Smooth muscle cell (in vitro differentiated cells): ENCODE measurements around the gene GPX2. TPM values are rescaled to one million over a fixed set of nuclear protein-coding genes. Genes with fewer than 3 reads are reported as not detected.
A peak's percentile ranks its signal among the peaks of the same experiment; 100 is the strongest.

Experiments
- DNase-seq: peaks from one replicate; lab custom pipeline; 2025; ENCODE audit not compliant: unreplicated experiment; lab: John Stamatoyannopoulos, UW
- H2AFZ ChIP-seq: fragments of 200-600 bp; sonication (generic); 2 replicates; pipeline ENCODE4 v1.6.0; 2016; ENCODE audit warnings: antibody characterized with exemption, low read depth, mild to moderate bottlenecking
- H3F3A ChIP-seq: fragments of 200-600 bp; sonication (generic); 2 replicates; pipeline ENCODE4 v1.6.0; 2017; ENCODE audit warnings: antibody characterized with exemption, low read depth
- H3K27ac ChIP-seq: fragments of 200-600 bp; sonication (generic); 2 replicates; pipeline ENCODE4 v1.5.1; 2016; ENCODE audit warnings: low read depth, mild to moderate bottlenecking
- H3K27me3 ChIP-seq: fragments of 200-600 bp; sonication (generic); 2 replicates; pipeline ENCODE4 v1.6.1; 2016; ENCODE audit warnings: low read depth, mild to moderate bottlenecking
- H3K36me3 ChIP-seq: fragments of 200-600 bp; sonication (generic); 2 replicates; pipeline ENCODE4 v1.5.1; 2016; ENCODE audit warnings: low read depth
- H3K4me1 ChIP-seq: fragments of 200-600 bp; sonication (generic); 2 replicates; pipeline ENCODE4 v1.5.1; 2016; ENCODE audit warnings: low read depth
- H3K4me2 ChIP-seq: fragments of 200-600 bp; sonication (generic); 2 replicates; pipeline ENCODE4 v1.6.0; 2016; ENCODE audit warnings: mild to moderate bottlenecking
- H3K4me3 ChIP-seq: fragments of 200-600 bp; sonication (generic); 2 replicates; pipeline ENCODE4 v1.5.1; 2016; ENCODE audit warnings: mild to moderate bottlenecking
- H3K79me2 ChIP-seq: fragments of 200-600 bp; sonication (generic); 2 replicates; pipeline ENCODE4 v1.6.0; 2016; ENCODE audit warnings: low read depth, mild to moderate bottlenecking
- H3K9ac ChIP-seq: fragments of 200-600 bp; sonication (generic); 2 replicates; pipeline ENCODE4 v1.6.0; 2016; ENCODE audit warnings: low read depth
- H3K9me3 ChIP-seq: fragments of 200-600 bp; sonication (generic); replicated peaks from 2 replicates; pipeline ENCODE4 v1.5.1; 2016; ENCODE audit warnings: low read depth
- H4K20me1 ChIP-seq: fragments of 200-600 bp; sonication (generic); 2 replicates; pipeline ENCODE4 v1.6.0; 2016; ENCODE audit warnings: low read depth
- WGBS: methylation state at CpG from one replicate; pipeline ENCODE4 v1.1.7; 2016; ENCODE audit warnings: low lambda C conversion rate; 5-methylcytosine and 5-hydroxymethylcytosine counted together
- polyA plus RNA-seq: library from polyadenylated mRNA; unstranded; fragments of >200 nt; fragmentation: Nextera tagmentation; extraction: Ambion mirVana; gene quantifications from 2 replicates; pipeline ENCODE4 v1.2.1, GENCODE V29; 2016
- total RNA-seq: library from RNA; depleted of rRNA; stranded (reverse); fragments of >200 nt; gene quantifications from 2 replicates; pipeline ENCODE4 v1.2.3, GENCODE V29; 2014
- TF ChIP-seq, protein P1 (sequence below): fragments of 200-600 bp; sonication (generic); IDR thresholded peaks from 2 replicates; pipeline ENCODE4 v1.5.1; 2017; ENCODE audit warnings: borderline replicate concordance, mild to moderate bottlenecking, antibody characterized with exemption; ENCODE audit not compliant: insufficient read depth, poor library complexity, severe bottlenecking

GPX2 gene
- total and polyA plus RNA-seq, 2 experiments from 2014 or later: 0.30 to 3.6 TPM

DNA sequence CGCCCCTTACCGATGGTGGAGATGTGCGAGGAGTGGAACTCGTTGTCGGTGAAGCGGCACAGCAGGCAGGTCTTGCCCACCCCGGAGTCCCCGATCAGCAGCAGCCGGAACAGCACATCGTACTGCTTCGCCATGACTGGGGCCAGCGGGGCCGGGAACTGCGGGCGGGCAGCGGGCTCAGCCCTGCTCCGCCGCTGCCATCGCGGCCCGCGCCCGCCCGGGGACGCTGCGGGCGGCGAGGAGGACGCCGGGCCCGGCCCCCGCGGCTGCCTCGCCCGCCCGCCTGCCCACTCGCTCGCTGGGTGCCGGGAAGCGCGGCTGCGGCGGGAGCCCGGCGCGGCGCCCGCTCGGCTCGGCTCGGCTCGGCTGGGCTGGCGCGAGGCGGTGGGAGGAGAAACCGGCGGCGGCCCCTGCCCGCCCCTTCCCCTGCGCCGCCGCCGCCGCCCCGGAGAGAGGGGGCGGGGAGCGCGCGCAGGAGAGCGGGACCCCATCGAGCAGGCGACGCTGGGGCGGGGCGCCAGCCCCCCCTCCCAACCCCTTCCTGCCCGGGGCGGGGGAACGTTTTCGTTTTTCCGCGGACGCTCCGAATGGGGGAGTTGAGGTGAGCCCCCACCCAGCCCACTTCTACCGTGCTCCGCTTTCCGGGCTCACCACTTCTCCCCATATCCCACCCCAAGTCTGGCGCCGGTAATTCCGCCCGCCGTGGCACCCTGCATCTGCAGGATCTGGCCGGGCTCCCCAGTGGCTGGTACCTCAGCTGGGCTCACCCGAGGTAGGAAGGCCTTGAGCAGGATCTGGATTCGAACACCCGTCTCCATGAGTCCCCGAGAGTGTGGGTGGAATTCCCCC lies 29.6 kb upstream of the GPX2 start, which contains the start of gene RAB15:
RAB15 (minus strand) TSS at position 394 of the 849 bp plus-strand sequence; CDS start at position 134, 260 bp downstream.
- Histone ChIP-seq H3K27me3 (no peaks in the 10 kb centered on the region), H3K36me3 (no peaks in the 10 kb centered on the region)
- peak; percentile 25 for DNase-seq

DNA sequence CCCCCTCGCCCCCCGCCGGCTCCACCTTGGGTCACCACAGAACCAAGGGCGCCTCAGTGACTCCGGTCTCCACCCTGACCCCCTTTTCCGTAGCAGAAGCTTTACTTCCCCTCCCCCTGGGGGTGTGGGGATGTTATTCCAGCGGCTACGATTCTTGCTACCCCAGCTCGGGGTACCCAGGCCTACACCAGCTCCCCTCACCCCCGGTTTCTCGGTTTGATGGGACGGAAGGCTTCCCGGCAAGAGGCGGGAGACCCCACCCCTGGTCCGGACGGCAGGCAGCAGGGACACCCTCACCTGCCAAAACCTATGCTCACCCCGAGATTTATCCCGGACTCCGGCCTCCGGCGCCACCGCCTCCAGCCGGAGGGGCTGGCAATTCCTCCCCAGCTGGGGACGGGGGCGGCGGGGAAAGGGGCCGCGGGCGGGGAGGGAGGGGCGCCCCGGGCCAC lies 29.0 kb upstream of the GPX2 start:
- TF ChIP-seq, protein P1, sequence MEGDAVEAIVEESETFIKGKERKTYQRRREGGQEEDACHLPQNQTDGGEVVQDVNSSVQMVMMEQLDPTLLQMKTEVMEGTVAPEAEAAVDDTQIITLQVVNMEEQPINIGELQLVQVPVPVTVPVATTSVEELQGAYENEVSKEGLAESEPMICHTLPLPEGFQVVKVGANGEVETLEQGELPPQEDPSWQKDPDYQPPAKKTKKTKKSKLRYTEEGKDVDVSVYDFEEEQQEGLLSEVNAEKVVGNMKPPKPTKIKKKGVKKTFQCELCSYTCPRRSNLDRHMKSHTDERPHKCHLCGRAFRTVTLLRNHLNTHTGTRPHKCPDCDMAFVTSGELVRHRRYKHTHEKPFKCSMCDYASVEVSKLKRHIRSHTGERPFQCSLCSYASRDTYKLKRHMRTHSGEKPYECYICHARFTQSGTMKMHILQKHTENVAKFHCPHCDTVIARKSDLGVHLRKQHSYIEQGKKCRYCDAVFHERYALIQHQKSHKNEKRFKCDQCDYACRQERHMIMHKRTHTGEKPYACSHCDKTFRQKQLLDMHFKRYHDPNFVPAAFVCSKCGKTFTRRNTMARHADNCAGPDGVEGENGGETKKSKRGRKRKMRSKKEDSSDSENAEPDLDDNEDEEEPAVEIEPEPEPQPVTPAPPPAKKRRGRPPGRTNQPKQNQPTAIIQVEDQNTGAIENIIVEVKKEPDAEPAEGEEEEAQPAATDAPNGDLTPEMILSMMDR: no peak
- Histone ChIP-seq H3F3A (no peaks in the 10 kb centered on the region), H3K4me1 (no peaks in the 10 kb centered on the region), H4K20me1 (peaks cover 13% of the 10 kb centered on the region), H3K79me2 (no peaks in the 10 kb centered on the region), H3K27me3 (no peaks in the 10 kb centered on the region), H2AFZ (peak overlapping the region; percentile 75), H3K4me2 (peak overlapping the region; percentile 98), H3K4me3 (peak overlapping the region; percentile 80), H3K9ac (peak overlapping the region; percentile 34), H3K36me3 (no peaks in the 10 kb centered on the region), H3K27ac (no peak overlapping the region), H3K9me3 (no peaks in the 10 kb centered on the region)
- WGBS: 3% methylated on average over 22 of the region's 31 CpGs
- no peak for DNase-seq

More for the DNA sequence above, 29.6 kb upstream of the GPX2 start, which contains the start of gene RAB15:
- WGBS: 3% methylated on average over 47 of the region's 96 CpGs
- peak within 1 kb of the TSS; percentile 80 for H3K4me3 ChIP-seq
- peak within 1 kb of the TSS; percentile 98 for H3K4me2 ChIP-seq
- H3K27ac ChIP-seq: no peak within 1 kb of the TSS
- no peaks in the 10 kb centered on the region for H3K9me3 ChIP-seq
- no peaks in the 10 kb centered on the region for H3K4me1 ChIP-seq
- H2AFZ ChIP-seq: peak within 1 kb of the TSS; percentile 77
- peak within 1 kb of the TSS; percentile 34 for H3K9ac ChIP-seq
- TF ChIP-seq, protein P1: no peak
- no peaks in the 10 kb centered on the region for H3F3A ChIP-seq
- peaks cover 13% of the 10 kb centered on the region for H4K20me1 ChIP-seq
- H3K79me2 ChIP-seq: no peaks in the 10 kb centered on the region

GRCh38 chr14:64970776-64971477 lies 28.4 kb upstream of the GPX2 start:
- H3K36me3 ChIP-seq: no peaks in the 10 kb centered on the region
- H4K20me1 ChIP-seq: peaks cover 13% of the 10 kb centered on the region
- H3K4me1 ChIP-seq: no peaks in the 10 kb centered on the region
- no peaks in the 10 kb centered on the region for H3K27me3 ChIP-seq
- 41% methylated on average over 8 of the region's 8 CpGs for WGBS
- DNase-seq: no peak
- no peak overlapping the region for H2AFZ ChIP-seq
- H3K27ac ChIP-seq: no peak overlapping the region
- TF ChIP-seq, protein P1: no peak
- H3K9me3 ChIP-seq: no peaks in the 10 kb centered on the region
- H3K79me2 ChIP-seq: no peaks in the 10 kb centered on the region
- H3K9ac ChIP-seq: no peak overlapping the region
- H3K4me2 ChIP-seq: peak overlapping the region; percentile 98
- no peaks in the 10 kb centered on the region for H3F3A ChIP-seq
- H3K4me3 ChIP-seq: peak overlapping the region; percentile 80
